Activated CD8-positive, alpha-beta memory T cell treated with anti-CD3 and anti-CD28 coated beads, Interleukin-2, amount 50 U/mL, for 48 hours (primary cell): ENCODE measurements around the gene GRAP.
A peak's percentile ranks its signal among the peaks of the same experiment; 100 is the strongest.

Experiments used
- DNase-seq: peaks from one replicate; pipeline ENCODE4 v3.0.0-alpha.2; 2020

The GRAP gene

GRCh38 chr17:18981335-18981641, 65.5 kb downstream of the GRAP start:
- DNase-seq = no peak

GRCh38 chr17:18980682-18981334, 65.9 kb downstream of the GRAP start:
- DNase-seq = no peak

- DNase-seq = no peak
These were observed 68.1 kb downstream of the GRAP start for GRCh38 chr17:18978655-18979054.

- DNase-seq = no peak
These were observed 68.7 kb downstream of the GRAP start for GRCh38 chr17:18978050-18978449.

GRCh38 chr17:18977646-18978045, 69.1 kb downstream of the GRAP start:
- no peak for DNase-seq

- no peak for DNase-seq
These were observed 69.7 kb downstream of the GRAP start for GRCh38 chr17:18977021-18977420.

- no peak for DNase-seq
These were observed 70.6 kb downstream of the GRAP start for GRCh38 chr17:18976201-18976600.

- DNase-seq = no peak
These were observed 71.2 kb downstream of the GRAP start for GRCh38 chr17:18975597-18975996.

GRCh38 chr17:18974407-18975149, 72.2 kb downstream of the GRAP start:
- DNase-seq = peak; percentile 73

- no peak for DNase-seq
These were observed 75.0 kb downstream of the GRAP start for GRCh38 chr17:18971801-18972200.
